Keratinocyte (primary cell): Measurements from ENCODE around the gene SOX8. TPM values are rescaled to one million over a fixed set of nuclear protein-coding genes. Genes with fewer than 3 reads are reported as not detected.

Experiments used
- DNase-seq: peaks from one replicate; pipeline ENCODE4 v3.0.0-alpha.2; 2011; ENCODE audit warnings: low read depth, missing footprints, low spot score
- FAIRE-seq: peaks from 2 replicates; lab custom pipeline; 2011; peaks lifted over from hg19 to GRCh38; lab: Jason Lieb, UNC
- H2AFZ ChIP-seq: 2 replicates; pipeline ENCODE4 v1.6.0; 2012; ENCODE audit warnings: low read length, control low read depth, inconsistent platforms; ENCODE audit not compliant: control insufficient read depth
- H3K27ac ChIP-seq: 2 replicates; pipeline ENCODE4 v1.5.1; 2011; ENCODE audit warnings: low read length; ENCODE audit not compliant: control insufficient read depth, insufficient read depth
- H3K27me3 ChIP-seq: 3 replicates; pipeline ENCODE4 v1.6.0; 2011; ENCODE audit warnings: low read length; ENCODE audit not compliant: control insufficient read depth, insufficient read depth; ENCODE audit errors: extremely low read depth
- H3K36me3 ChIP-seq, 2 experiments: 2 replicates in 1 of 2; 3 replicates in 1 of 2; pipeline ENCODE4 v1.5.1; 2011; ENCODE audit warnings: low read length in 2 of 2, mild to moderate bottlenecking in 1 of 2; ENCODE audit not compliant: control insufficient read depth in 2 of 2, insufficient read depth in 2 of 2; ENCODE audit errors: extremely low read depth in 1 of 2
- H3K4me1 ChIP-seq: 3 replicates; pipeline ENCODE4 v1.5.1; 2011; ENCODE audit warnings: low read length; ENCODE audit not compliant: control insufficient read depth, insufficient read depth; ENCODE audit errors: extremely low read depth
- H3K4me2 ChIP-seq: 3 replicates; pipeline ENCODE4 v1.6.0; 2011; ENCODE audit warnings: low read depth, low read length; ENCODE audit not compliant: control insufficient read depth, insufficient read depth; ENCODE audit errors: extremely low read depth
- H3K4me3 ChIP-seq, 3 experiments: fragments of 200-600 bp in 1 of 3; sonication (generic) in 1 of 3; 2 replicates in 2 of 3; 3 replicates in 1 of 3; pipeline ENCODE4 v1.5.1; 2011 to 2016; ENCODE audit warnings: low read length in 3 of 3, mild to moderate bottlenecking in 3 of 3, control low read depth in 2 of 3, inconsistent platforms in 1 of 3, low read depth in 1 of 3, mixed read lengths in 1 of 3, mixed run types in 1 of 3, moderate library complexity in 1 of 3; ENCODE audit not compliant: control insufficient read depth in 2 of 3, insufficient read depth in 2 of 3; ENCODE audit errors: extremely low read depth in 1 of 3
- H3K79me2 ChIP-seq: 2 replicates; pipeline ENCODE4 v1.6.0; 2012; ENCODE audit warnings: low read length; ENCODE audit not compliant: control insufficient read depth, insufficient read depth
- H3K9ac ChIP-seq: 3 replicates; pipeline ENCODE4 v1.6.0; 2011; ENCODE audit warnings: low read length; ENCODE audit not compliant: control insufficient read depth, insufficient read depth; ENCODE audit errors: extremely low read depth
- H3K9me1 ChIP-seq: 3 replicates; pipeline ENCODE4 v1.6.0; 2011; ENCODE audit warnings: low read length; ENCODE audit not compliant: control insufficient read depth, insufficient read depth; ENCODE audit errors: extremely low read depth
- H3K9me3 ChIP-seq: 2 replicates; pipeline ENCODE4 v1.5.1; 2012; ENCODE audit warnings: low read depth, low read length; ENCODE audit not compliant: control insufficient read depth
- H4K20me1 ChIP-seq: 3 replicates; pipeline ENCODE4 v1.6.0; 2011; ENCODE audit warnings: low read length; ENCODE audit not compliant: control insufficient read depth, insufficient read depth; ENCODE audit errors: extremely low read depth
- CTCF ChIP-seq, 3 experiments: IDR thresholded peaks in 1 of 3; conservative IDR thresholded peaks in 1 of 3; optimal IDR thresholded peaks in 1 of 3; 2 replicates in 2 of 3; 3 replicates in 1 of 3; pipeline versions ENCODE3 to v1.5.1; 2011; ENCODE audit warnings: low read length in 3 of 3, mild to moderate bottlenecking in 3 of 3, moderate library complexity in 2 of 3, control low read depth in 1 of 3, inconsistent platforms in 1 of 3; ENCODE audit not compliant: insufficient read depth in 2 of 3; ENCODE audit errors: extremely low read depth in 1 of 3
- EZH2 ChIP-seq: IDR thresholded peaks from one replicate; pipeline ENCODE4 v1.6.1; 2012; ENCODE audit warnings: inconsistent platforms, mild to moderate bottlenecking, low read length, moderate library complexity
- dilution Hi-C: fragments of 300-500 bp; cut with MboI; formaldehyde crosslinking; loops from one replicate; pipeline ENCODE4 v1.7.0; 2020; ENCODE audit warnings: low sequenced_read_pairs; ENCODE audit not compliant: extremely low pct_ligation_motif_present
- polyA plus RNA-seq, 5 experiments: library from polyadenylated mRNA; depleted of rRNA in 3 of 5; stranded (reverse) in 3 of 5; stranded (forward) in 1 of 5; unstranded in 1 of 5; fragments of >200 nt; gene quantifications; 1 replicate in 1 of 5; 2 replicates in 3 of 5; 3 replicates in 1 of 5; pipeline versions ENCODE4 v1.2.1 to v1.2.3, GENCODE V29; 2011 to 2012; ENCODE audit warnings: missing spikeins in 2 of 5, low read depth in 1 of 5, low replicate concordance in 1 of 5

SOX8 gene
- polyA plus RNA-seq, 1 donor (not counting 4 experiments of a cell fraction or from before 2014, with no cell fraction given) = 0.03 TPM

DNA sequence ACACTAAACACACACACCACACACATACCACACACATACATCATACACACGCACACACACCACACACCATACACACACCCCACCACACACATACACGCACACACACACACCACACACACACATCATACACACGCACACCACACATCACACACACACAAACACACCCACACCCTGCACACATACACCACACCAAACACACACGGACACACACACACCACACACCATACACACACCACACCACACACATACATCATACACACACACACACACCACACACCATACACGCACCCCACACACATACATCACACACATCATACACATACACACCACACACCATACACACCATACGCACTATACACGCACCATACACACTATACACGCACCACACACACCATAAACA lies 3.7 kb upstream of the SOX8 start:
- peaks cover 43% of the 10 kb centered on the region for H3K27me3 ChIP-seq
- no peak for FAIRE-seq

GRCh38 chr16:978403-978802 lies 3.2 kb upstream of the SOX8 start:
- H3K4me3 ChIP-seq = no peak overlapping the region
- peaks cover 49% of the 10 kb centered on the region for H3K27me3 ChIP-seq
- no peaks in the 10 kb centered on the region for H3K79me2 ChIP-seq

More for the DNA sequence above, 3.7 kb upstream of the SOX8 start:
- H3K4me3 ChIP-seq = no peak overlapping the region
- no peak overlapping the region for H3K9ac ChIP-seq
- H3K27ac ChIP-seq = no peak overlapping the region
- no peak overlapping the region for H2AFZ ChIP-seq
- H3K9me1 ChIP-seq = no peaks in the 10 kb centered on the region
- TF ChIP-seq CTCF (optimal IDR thresholded peaks at IDR 0.05 in 1 of 3, IDR thresholded peaks at IDR 0.05 in 1 of 3, conservative IDR thresholded peaks at IDR 0.05 in 1 of 3; ENCODE audit: extremely low read depth in 1 of 3, insufficient read depth in 2 of 3, low read length in 3 of 3) (no peak), EZH2 (no peak)
- no peaks in the 10 kb centered on the region for H4K20me1 ChIP-seq
- H3K4me2 ChIP-seq = no peak overlapping the region
- no peaks in the 10 kb centered on the region for H3K36me3 ChIP-seq
- H3K4me1 ChIP-seq = no peaks in the 10 kb centered on the region
- H3K79me2 ChIP-seq = no peaks in the 10 kb centered on the region
- no peak for DNase-seq
- no peaks in the 10 kb centered on the region for H3K9me3 ChIP-seq
- dilution Hi-C loops = no loop called here

More at GRCh38 chr16:978403-978802, 3.2 kb upstream of the SOX8 start:
- no peaks in the 10 kb centered on the region for H3K4me1 ChIP-seq
- no peaks in the 10 kb centered on the region for H3K36me3 ChIP-seq
- no peak overlapping the region for H3K4me2 ChIP-seq
- H3K9ac ChIP-seq = no peak overlapping the region
- no peaks in the 10 kb centered on the region for H3K9me1 ChIP-seq
- no peak overlapping the region for H3K27ac ChIP-seq
- DNase-seq = no peak
- dilution Hi-C loops = no loop called here
- H4K20me1 ChIP-seq = no peaks in the 10 kb centered on the region
- FAIRE-seq = no peak
- TF ChIP-seq EZH2 = no peak
- no peak for TF ChIP-seq CTCF (optimal IDR thresholded peaks at IDR 0.05 in 1 of 3, IDR thresholded peaks at IDR 0.05 in 1 of 3, conservative IDR thresholded peaks at IDR 0.05 in 1 of 3; ENCODE audit: extremely low read depth in 1 of 3, insufficient read depth in 2 of 3, low read length in 3 of 3)
- no peak overlapping the region for H2AFZ ChIP-seq
- H3K9me3 ChIP-seq = no peaks in the 10 kb centered on the region
